GM18498 (cell line): Measurements from ENCODE around the gene ATP4A.
A peak's percentile ranks its signal among the peaks of the same experiment; 100 is the strongest.

Source experiments
- ATAC-seq: cut with Tn5 transposase; IDR thresholded peaks from one replicate; pipeline ENCODE4 v1.9.1; 2021; ENCODE audit warnings: mild to moderate bottlenecking, moderate library complexity; ENCODE audit not compliant: unreplicated experiment

ATP4A gene

GRCh38 chr19:35551091-35551810, 12.2 kb downstream of the ATP4A start:
- no peak for ATAC-seq

- no peak for ATAC-seq
Measured at GRCh38 chr19:35549879-35550523, 13.5 kb downstream of the ATP4A start.

- ATAC-seq = no peak
Measured at GRCh38 chr19:35549174-35549788, 14.2 kb downstream of the ATP4A start.

- ATAC-seq = no peak
Measured at GRCh38 chr19:35546532-35546931, 16.9 kb downstream of the ATP4A start.

GRCh38 chr19:35545855-35546381, 17.5 kb downstream of the ATP4A start:
- ATAC-seq = peak; percentile 56

- ATAC-seq = peak; percentile 80
Measured at GRCh38 chr19:35545001-35545854, 18.2 kb downstream of the ATP4A start, which contains the start of gene TMEM147. Gene TMEM147 (plus strand): TSS chr19:35545626. CDS start chr19:35545740, 114 bp downstream.

- ATAC-seq = no peak
Measured at GRCh38 chr19:35544110-35544802, 19.2 kb downstream of the ATP4A start.

- no peak for ATAC-seq
Measured at GRCh38 chr19:35543280-35544109, 20.0 kb downstream of the ATP4A start.

GRCh38 chr19:35542209-35542608, 21.2 kb downstream of the ATP4A start:
- no peak for ATAC-seq

GRCh38 chr19:35540356-35540927, 23.0 kb downstream of the ATP4A start:
- no peak for ATAC-seq

- ATAC-seq = no peak
Measured at GRCh38 chr19:35539850-35540249, 23.6 kb downstream of the ATP4A start.

- ATAC-seq = no peak
Measured at GRCh38 chr19:35539314-35539713, 24.1 kb downstream of the ATP4A start.

GRCh38 chr19:35534803-35535480, 28.5 kb downstream of the ATP4A start:
- no peak for ATAC-seq

- ATAC-seq = no peak
Measured at GRCh38 chr19:35533822-35534392, 29.6 kb downstream of the ATP4A start.

GRCh38 chr19:35533201-35533821, 30.1 kb downstream of the ATP4A start, which contains the start of gene GAPDHS:
Gene GAPDHS (plus strand): TSS chr19:35533456. CDS start chr19:35533528, 72 bp downstream.
- ATAC-seq = no peak

GRCh38 chr19:35531291-35531690, 32.2 kb downstream of the ATP4A start:
- ATAC-seq = no peak
